GM13976 (cell line): ENCODE results near the gene PLEKHM3.

ENCODE experiments used
- DNase-seq: peaks from one replicate; pipeline ENCODE4 v3.0.0; 2012; ENCODE audit warnings: low spot score
- in situ Hi-C: fragments of 300-500 bp; cut with MboI; formaldehyde crosslinking; loops from one replicate; pipeline ENCODE4 v1.12.0; 2022; ENCODE audit warnings: low sequenced_read_pairs, mixed read lengths, inconsistent platforms; ENCODE audit not compliant: unreplicated experiment
- TF ChIP-seq, protein P1 (sequence below): IDR thresholded peaks from 2 replicates; pipeline ENCODE4 v1.5.1; 2012; ENCODE audit warnings: borderline replicate concordance, mild to moderate bottlenecking; ENCODE audit not compliant: insufficient read depth; ENCODE audit errors: extremely low read depth, missing control alignments, control extremely low read depth

PLEKHM3 gene

DNA sequence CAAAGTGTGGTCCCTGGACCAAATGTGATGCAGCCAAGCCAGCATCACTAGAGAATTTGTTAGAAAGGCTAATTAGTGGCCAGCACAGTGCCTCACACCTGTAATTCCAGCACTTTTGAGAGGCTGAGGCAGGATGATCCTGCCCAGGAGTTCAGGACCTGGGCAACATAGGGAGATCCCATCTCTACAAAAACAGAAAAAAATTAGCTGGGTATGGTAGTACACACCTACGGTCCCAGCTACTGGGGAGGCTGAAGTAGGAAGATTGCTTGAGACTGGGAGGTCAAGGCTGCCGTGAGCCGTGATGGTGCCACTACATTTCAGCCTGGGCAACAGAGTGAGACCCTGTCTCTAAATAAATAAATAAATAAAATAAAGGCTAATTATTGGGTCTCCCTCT lies 185.8 kb downstream of the PLEKHM3 start:
- no peak for DNase-seq
- in situ Hi-C loops, result no loop called here

DNA sequence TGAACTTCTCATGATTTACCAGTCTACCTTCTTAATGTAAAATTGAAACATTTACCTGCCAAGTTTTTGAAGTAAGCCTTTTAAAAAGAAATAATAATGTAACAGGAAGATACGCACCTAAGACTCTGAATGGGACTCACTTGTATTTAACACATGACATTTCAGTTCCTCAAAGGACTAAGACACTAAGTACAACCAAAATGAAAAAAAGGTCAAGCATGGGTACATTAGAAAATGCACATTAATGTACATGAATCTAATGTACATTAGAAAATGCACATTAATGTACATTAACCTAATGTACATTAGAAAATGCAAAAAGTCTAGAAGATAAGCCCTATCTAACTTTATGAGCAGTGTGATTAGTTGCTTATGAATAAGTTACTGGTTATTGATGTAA lies 186.3 kb downstream of the PLEKHM3 start:
- in situ Hi-C loops, result no loop called here
- TF ChIP-seq, protein P1, sequence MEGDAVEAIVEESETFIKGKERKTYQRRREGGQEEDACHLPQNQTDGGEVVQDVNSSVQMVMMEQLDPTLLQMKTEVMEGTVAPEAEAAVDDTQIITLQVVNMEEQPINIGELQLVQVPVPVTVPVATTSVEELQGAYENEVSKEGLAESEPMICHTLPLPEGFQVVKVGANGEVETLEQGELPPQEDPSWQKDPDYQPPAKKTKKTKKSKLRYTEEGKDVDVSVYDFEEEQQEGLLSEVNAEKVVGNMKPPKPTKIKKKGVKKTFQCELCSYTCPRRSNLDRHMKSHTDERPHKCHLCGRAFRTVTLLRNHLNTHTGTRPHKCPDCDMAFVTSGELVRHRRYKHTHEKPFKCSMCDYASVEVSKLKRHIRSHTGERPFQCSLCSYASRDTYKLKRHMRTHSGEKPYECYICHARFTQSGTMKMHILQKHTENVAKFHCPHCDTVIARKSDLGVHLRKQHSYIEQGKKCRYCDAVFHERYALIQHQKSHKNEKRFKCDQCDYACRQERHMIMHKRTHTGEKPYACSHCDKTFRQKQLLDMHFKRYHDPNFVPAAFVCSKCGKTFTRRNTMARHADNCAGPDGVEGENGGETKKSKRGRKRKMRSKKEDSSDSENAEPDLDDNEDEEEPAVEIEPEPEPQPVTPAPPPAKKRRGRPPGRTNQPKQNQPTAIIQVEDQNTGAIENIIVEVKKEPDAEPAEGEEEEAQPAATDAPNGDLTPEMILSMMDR, result no peak
- no peak for DNase-seq

More for the DNA sequence above, 185.8 kb downstream of the PLEKHM3 start:
- TF ChIP-seq, protein P1, result no peak

DNA sequence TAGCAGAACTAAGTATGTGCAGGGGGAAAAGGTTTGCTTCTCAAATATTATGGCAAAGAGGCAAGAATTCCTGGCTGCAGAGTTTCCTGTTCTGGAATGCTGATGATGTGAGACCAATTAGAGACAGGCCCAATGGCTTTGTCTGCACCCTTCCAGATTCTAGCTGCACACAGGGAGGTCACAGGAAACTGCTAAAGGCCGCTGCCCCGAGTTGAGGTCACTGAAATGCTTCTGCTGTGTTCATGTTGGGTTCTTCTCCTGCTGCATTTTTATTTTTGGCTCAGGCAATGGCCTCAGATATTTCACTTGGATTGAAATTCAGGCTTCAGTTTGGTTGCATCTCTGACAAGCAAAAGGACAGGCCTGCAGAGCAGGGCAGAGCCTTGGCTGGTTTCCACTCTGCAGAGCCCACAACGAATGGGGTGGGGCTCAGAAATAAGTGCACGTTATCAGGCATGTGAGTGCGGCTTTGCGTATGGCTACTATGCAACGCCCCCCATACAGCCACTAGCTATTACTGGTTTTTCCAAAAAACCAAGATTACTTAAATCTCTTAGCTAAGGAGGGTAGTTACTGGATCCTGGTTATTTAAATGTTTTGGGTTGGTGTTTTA lies 188.7 kb downstream of the PLEKHM3 start:
- TF ChIP-seq, protein P1, result no peak
- DNase-seq, result no peak
- in situ Hi-C loops, result no loop called here

DNA sequence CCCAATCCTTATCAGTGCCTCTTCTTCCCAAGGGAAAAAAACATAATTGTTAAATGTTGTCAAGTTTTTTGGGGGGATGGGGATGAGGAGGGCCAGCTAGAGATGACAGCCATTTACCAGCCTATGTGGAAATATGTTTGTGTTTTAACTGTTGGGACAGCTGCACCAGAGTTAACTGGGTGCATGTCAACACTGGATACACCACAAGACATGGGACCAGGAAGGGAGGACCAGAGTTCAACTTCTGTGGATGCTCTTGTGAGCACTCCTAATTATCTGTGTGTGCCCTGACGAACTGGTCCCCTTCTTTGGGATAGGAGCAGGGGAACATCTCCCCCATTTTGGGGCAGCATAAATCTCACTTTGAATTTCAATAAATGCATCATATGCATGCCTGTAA lies 189.5 kb downstream of the PLEKHM3 start:
- DNase-seq, result no peak

DNA sequence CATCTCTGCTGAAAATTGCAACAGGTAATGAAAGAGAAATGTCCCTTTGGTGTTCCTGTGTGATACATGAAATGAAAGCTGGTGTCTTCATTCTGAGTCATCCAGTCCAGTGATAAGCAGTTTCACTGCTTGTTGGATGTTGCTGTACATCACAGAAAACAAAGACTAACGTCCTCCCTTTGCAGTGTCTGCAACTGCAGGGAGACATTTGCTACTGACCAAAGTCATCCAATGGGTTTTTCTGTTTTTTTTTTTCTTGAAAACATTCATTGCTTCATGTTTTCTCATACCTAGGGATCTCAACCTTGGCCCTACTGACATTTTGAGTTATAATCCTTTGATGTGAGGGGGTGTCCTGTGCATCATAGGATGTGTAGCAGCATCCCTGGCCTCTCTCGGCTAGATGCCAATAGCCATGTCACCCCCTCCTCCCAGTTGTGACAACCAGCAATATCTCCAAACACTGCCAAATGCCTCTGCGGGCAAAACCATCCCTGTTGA lies 192.0 kb downstream of the PLEKHM3 start:
- in situ Hi-C loops, result no loop called here
- TF ChIP-seq, protein P1, result no peak
- DNase-seq, result peak; percentile 77

More for the DNA sequence above, 189.5 kb downstream of the PLEKHM3 start:
- in situ Hi-C loops, result no loop called here
- TF ChIP-seq, protein P1, result no peak

DNA sequence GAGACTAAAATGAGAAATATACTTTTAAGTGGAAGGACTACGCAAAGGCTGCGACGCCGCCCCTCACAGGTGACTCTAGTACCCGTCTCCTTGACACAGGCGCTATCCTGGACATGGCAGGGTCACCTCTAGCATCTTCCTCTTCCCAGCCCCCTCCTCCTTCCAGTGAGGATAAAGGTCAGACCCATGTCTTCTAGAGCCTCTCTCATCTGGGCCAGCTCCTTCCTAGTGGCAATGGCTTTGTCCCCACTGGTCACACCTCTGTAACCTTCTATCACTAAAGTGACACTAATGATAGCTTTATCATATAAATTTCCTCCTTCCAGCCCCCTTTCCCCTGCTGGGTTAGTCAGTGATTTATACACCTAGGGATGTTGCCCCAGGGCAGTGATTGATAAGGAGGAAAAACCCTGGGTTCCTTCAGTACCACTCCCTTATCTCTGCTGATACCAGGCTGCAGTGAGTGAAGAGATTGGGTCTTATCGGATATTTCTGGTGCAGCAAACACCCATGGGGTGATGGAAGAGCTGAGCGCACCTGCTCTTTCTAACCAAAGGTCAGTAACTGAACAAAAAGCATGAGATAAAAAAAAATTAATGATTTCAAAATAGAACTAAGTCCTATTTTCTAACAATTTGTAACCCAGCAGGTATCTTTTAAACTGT lies 193.6 kb downstream of the PLEKHM3 start:
- TF ChIP-seq, protein P1, result no peak
- in situ Hi-C loops, result no loop called here
- DNase-seq, result no peak
